NB4 (cell line): ENCODE data around the gene GPC5.
A peak's percentile ranks its signal among the peaks of the same experiment; 100 is the strongest.
"Not testable (repeated sequence)": the region's sequence is repeated elsewhere in the genome, so short reads cannot be mapped to it uniquely, and the experiment has no call there.

ENCODE experiments used
- DNase-seq: peaks from one replicate; pipeline ENCODE4 v3.0.0; 2010; ENCODE audit warnings: low read depth
- H3K4me3 ChIP-seq: one replicate; pipeline ENCODE4 v1.5.1; 2011; ENCODE audit warnings: mild to moderate bottlenecking, low read depth, low read length, moderate library complexity
- MYC ChIP-seq: IDR thresholded peaks from 2 replicates; pipeline ENCODE4 v1.6.1; 2011; ENCODE audit warnings: low read depth, low read length
- POLR2A ChIP-seq: IDR thresholded peaks from 2 replicates; pipeline ENCODE4 v1.6.1; 2011; ENCODE audit warnings: mild to moderate bottlenecking; ENCODE audit not compliant: insufficient read length; ENCODE audit errors: extremely low read depth
- TF ChIP-seq, protein P1 (sequence below): IDR thresholded peaks from one replicate; pipeline ENCODE4 v1.5.1; 2012; ENCODE audit warnings: low read depth, low read length
- TF ChIP-seq, protein P2 (sequence below): IDR thresholded peaks from 2 replicates; pipeline ENCODE4 v1.6.1; 2011; ENCODE audit warnings: low read depth, low read length

GPC5 gene

GRCh38 chr13:91797567-91797966, 399.1 kb downstream of the GPC5 start:
- TF ChIP-seq MYC (no peak), POLR2A (no peak)
- TF ChIP-seq, protein P1, sequence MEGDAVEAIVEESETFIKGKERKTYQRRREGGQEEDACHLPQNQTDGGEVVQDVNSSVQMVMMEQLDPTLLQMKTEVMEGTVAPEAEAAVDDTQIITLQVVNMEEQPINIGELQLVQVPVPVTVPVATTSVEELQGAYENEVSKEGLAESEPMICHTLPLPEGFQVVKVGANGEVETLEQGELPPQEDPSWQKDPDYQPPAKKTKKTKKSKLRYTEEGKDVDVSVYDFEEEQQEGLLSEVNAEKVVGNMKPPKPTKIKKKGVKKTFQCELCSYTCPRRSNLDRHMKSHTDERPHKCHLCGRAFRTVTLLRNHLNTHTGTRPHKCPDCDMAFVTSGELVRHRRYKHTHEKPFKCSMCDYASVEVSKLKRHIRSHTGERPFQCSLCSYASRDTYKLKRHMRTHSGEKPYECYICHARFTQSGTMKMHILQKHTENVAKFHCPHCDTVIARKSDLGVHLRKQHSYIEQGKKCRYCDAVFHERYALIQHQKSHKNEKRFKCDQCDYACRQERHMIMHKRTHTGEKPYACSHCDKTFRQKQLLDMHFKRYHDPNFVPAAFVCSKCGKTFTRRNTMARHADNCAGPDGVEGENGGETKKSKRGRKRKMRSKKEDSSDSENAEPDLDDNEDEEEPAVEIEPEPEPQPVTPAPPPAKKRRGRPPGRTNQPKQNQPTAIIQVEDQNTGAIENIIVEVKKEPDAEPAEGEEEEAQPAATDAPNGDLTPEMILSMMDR: no peak
- TF ChIP-seq, protein P2, sequence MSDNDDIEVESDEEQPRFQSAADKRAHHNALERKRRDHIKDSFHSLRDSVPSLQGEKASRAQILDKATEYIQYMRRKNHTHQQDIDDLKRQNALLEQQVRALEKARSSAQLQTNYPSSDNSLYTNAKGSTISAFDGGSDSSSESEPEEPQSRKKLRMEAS: no peak
- H3K4me3 ChIP-seq: no peak overlapping the region
- DNase-seq: no peak

GRCh38 chr13:91798338-91798737, 399.9 kb downstream of the GPC5 start:
- DNase-seq, H3K4me3 ChIP-seq: not testable (repeated sequence)

GRCh38 chr13:91801772-91802171, 403.4 kb downstream of the GPC5 start:
- DNase-seq, H3K4me3 ChIP-seq: not testable (repeated sequence)

DNA sequence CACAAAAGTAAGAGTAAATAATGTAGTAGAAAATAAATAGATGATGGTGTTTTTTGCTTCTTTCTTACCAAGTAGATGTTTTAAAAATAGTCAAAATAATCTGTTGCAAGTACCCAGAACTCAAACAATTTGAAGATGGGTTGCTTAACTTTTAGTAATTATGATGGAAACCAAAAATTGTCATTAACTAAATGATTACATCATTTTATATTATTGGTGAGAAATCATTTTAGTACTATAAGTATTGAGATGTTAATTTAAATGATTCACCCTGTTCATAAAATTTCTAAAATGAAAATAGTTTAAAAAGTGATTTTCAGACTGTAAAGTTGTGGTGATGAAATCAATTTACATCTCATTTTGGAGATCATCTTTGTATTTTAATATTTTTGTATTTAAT, 404.5 kb downstream of the GPC5 start:
- TF ChIP-seq, protein P2: no peak
- no peak for TF ChIP-seq POLR2A
- TF ChIP-seq MYC: no peak
- TF ChIP-seq, protein P1: no peak
- H3K4me3 ChIP-seq: no peak overlapping the region
- no peak for DNase-seq

GRCh38 chr13:91804724-91805123, 406.3 kb downstream of the GPC5 start:
- TF ChIP-seq MYC: no peak
- TF ChIP-seq POLR2A: no peak
- TF ChIP-seq, protein P1: no peak
- TF ChIP-seq, protein P2: no peak
- no peak for DNase-seq
- no peak overlapping the region for H3K4me3 ChIP-seq

- TF ChIP-seq POLR2A (no peak), MYC (no peak)
- TF ChIP-seq, protein P2: no peak
- TF ChIP-seq, protein P1: no peak
- peak; percentile 7 for DNase-seq
- H3K4me3 ChIP-seq: no peak overlapping the region
Observed at GRCh38 chr13:91805605-91806004, 407.2 kb downstream of the GPC5 start.

DNA sequence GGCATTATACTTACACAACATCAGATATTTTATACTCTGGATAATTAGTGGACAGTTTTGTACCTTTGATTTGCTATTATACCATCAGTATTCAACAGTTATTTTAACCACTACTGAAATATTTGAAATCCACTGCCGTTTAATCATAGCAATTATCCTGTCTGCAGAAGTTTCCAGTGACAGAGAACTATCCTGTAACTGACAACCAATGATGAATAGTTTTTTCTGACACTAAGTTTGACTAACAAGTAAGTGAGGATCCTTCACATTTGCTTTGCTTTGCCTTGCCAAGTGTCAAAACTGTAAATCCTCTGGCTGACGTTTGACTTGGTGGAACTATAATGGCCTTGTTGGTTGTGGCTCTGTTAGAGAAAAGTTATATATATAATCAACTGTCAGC, 410.7 kb downstream of the GPC5 start:
- DNase-seq: no peak
- H3K4me3 ChIP-seq: no peak overlapping the region
- TF ChIP-seq MYC (no peak), POLR2A (no peak)
- TF ChIP-seq, protein P1: no peak
- TF ChIP-seq, protein P2: no peak
